NCI-H524 treated with DMSO at 0.1 percent for 48 hours (cell line): ENCODE measurements around the gene PMPCB.

ENCODE experiments used
- DNase-seq: peaks from one replicate; lab custom pipeline; 2025; lab: John Stamatoyannopoulos, UW

The PMPCB gene

DNA sequence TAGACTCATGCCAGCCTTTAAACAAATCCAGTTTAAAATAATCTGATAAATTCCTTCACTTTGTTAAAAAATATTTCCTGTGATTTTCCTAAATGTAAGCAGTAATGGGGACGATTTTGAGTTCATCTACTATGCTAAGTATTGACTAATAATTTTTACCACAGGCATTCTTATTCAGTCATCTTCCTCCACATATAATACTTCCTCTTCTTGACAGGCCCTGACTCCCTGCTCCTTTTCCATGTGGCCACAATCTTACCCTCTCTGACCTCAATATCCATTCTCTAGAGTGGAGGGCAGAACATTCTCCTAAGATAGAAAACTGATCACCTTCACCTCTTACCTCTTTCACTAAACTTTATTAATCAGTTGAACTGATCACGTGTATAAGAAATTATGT is 39.5 kb downstream of the PMPCB start:
- no peak for DNase-seq

GRCh38 chr7:103338864-103339263 is 41.6 kb downstream of the PMPCB start:
- DNase-seq = no peak

DNA sequence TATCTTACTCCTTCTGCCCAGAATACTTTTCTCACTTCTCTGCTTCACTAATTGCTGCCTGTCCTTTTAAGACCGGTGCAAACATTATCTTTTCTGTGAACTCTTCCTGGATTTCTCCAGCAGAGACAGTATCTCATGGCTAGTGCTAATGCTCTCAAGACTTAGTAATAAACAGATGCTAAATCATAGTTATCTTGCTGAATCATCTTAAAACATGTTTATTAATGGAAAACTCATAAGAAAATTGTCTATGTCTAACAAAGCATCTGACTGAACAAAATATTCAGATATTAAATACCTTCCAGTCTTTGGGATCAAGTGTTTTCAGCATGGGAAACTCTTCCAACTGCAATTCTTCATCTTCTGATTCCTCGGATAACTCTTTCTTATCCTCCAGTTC is 44.2 kb downstream of the PMPCB start:
- no peak for DNase-seq

DNA sequence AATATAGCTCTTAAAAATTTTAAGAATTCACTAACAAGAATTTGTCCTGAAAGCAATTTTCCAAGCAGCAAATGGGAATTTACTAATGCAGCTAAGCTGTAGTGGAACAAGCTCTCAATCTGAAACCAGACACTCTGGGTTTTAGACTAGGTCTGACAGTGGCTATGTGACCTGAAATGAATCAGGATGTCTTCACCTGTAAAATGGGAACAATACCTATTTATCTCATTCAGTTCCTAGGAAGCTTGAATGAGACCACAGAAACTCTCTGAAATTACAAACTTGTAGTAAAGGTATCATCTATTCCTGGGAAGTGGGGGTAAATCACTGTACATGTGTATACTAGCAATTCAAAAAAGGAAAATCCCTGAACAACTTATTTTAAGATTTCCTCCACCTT is 46.1 kb downstream of the PMPCB start:
- DNase-seq = no peak

- DNase-seq = no peak
These were observed 46.7 kb downstream of the PMPCB start for GRCh38 chr7:103343758-103344452.

- DNase-seq = peak; percentile 56
These were observed 47.4 kb downstream of the PMPCB start, which contains the start of gene DNAJC2 for GRCh38 chr7:103344453-103345149. Gene DNAJC2, minus strand, starts transcription at chr7:103344767. Its CDS starts 145 bp downstream, at chr7:103344622.

DNA sequence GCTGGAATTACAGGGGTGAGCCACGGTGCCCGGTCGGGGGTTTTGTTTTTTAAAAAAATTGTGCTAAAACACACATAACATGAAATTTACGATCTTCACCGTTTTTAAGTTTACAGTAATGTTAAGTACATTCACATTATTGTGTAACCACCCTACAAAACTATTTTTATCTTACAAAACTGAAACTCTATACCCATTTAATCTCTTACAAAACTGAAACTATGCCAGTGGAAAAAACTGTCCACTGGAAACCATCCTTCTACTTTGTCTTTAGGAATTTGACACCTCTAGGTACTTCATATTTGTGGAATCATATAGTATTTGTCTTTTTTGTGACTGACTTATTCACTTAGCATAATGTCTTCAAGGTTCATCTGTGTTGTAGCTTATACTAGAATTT is 49.2 kb downstream of the PMPCB start:
- DNase-seq = no peak

DNA sequence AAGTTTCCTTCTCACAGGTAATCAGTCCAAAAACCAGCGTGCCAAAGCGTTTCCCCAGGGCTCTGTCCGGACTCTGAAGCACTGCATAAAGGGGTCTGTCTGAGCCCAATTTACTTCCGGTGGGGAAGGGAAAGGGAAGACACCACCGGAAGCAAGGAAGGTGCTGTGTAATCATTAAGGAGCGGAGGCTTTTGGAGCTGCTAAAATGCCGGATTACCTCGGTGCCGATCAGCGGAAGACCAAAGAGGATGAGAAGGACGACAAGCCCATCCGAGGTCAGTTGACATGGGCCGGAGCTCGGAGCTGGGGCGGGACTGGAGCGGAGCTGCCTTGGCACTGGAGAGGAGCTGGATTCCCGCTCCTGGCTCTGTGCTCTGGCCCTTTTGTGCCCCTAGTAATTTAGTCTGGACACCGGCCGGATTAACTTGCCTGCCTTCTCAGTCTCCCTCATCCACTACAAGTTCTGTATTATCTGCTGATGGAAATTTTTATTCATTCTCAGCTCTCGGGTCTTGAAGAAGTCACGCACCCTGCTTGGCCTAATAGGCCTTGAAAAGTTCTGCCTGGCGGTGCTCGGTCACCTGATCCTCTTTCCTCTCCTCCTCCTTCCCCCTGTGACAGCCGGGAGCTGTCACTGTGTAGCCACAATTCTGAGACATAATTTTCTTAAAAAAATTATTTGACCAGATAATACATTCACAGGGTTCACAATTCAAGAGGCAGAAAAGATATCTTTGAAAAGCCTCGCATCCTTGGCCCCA is 50.5 kb downstream of the PMPCB start, which contains the start of gene PSMC2:
TSS of gene PSMC2 (plus strand) at position 137 of the 761 bp plus-strand sequence. CDS start at position 206, 69 bp downstream.
- DNase-seq = peak; percentile 75

GRCh38 chr7:103348452-103348851 is 51.2 kb downstream of the PMPCB start:
- DNase-seq = no peak

DNA sequence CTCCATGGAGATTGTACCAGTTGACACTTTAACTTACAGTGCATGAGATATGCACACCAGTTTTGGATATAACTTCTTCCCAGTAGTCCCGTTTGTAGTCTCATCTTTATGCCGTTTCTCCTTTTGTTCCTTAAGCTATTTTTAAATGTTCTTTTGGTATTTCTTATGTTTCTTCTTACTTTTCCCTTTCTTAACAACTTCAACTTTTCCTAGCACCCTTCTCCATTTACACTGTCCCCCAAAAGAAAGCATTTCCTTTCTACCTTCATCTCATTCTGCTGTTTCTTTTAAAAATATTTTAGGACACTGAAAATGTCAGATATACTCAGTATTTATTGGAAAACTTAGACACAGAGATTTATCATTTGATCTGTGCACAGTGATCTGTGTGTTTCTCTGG is 51.7 kb downstream of the PMPCB start:
- DNase-seq = no peak

DNA sequence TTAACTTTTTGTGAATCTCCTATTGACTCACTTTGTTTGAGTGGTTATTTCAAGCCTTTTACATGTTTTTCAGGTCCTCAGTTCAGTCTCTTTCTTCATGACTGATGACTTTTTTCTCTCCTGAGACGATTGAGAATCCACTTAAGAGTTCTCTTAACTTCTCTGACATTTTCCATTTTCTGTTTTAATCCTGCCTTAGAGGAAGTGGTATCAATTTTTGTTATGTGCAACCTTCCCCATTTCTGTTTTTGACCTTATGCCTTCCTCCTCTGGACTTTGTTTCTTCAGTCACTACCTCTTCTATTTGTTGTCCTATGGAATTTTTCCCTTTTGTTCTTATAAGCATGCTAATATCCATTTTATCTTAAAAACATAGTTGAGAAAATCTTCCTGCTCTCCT is 52.6 kb downstream of the PMPCB start:
- DNase-seq = no peak
